Left colon (tissue), 2 donors: Measurements from ENCODE around the gene TNFSF8. TPM values are rescaled to one million over a fixed set of nuclear protein-coding genes. Genes with fewer than 3 reads are reported as not detected.
A peak's percentile ranks its signal among the peaks of the same experiment; 100 is the strongest.

Experiments
- ATAC-seq: fragments of 200-7000 bp; cut with Tn5 transposase; one replicate; pipeline ENCODE4 v1.9.1; 2020; ENCODE audit warnings: mild to moderate bottlenecking, moderate library complexity
- DNase-seq, 2 donors: peaks; one replicate each; pipeline ENCODE4 v3.0.0-alpha.2; 2020
- intact Hi-C, 2 donors: fragments of 100-400 bp; cut with DNase I in 1 of 2; cut with micrococcal nuclease in 1 of 2; formaldehyde crosslinking; loops; one replicate each; pipeline versions ENCODE4 v1.11.2 to v1.14.0; 2022; cut with DNase I, micrococcal nuclease
- long read RNA-seq: library from polyadenylated mRNA; unstranded; transcript quantifications from one replicate; pipeline ENCODE4 v2.0.0, GENCODE V29; 2021
- total RNA-seq, 2 donors: library from RNA; stranded (reverse); fragmentation: NEBNext Ultra II Directional; extraction: Animal tissue kit (Norgen Biotek cat#: 25700); gene quantifications; one replicate each; pipeline ENCODE4 v1.2.1, GENCODE V29; 2021
- donor health status: DM: no; HTN: no; CAD: no.
- donor health status: DM: yes; HTN: yes; CAD: no.

The TNFSF8 gene
- total RNA-seq = 1 to 10 TPM in 1 of 2 donors, under 1 TPM in 1; 0.24 to 1.0 TPM
- long read RNA-seq, partial matches to known transcripts = 0 of 1 reads
- long read RNA-seq, other reads (novel, unspliced or antisense) = 0 of 1 reads

GRCh38 chr9:114930056-114930812 lies at the start of gene TNFSF8:
TNFSF8 (minus strand) TSS chr9:114930591; CDS start chr9:114930303, 288 bp downstream.
- DNase-seq (peak in 1 of 2 donors; percentile 43), ATAC-seq (no peak)
- intact Hi-C loops = loop anchor here in 1 of 2 donors (10.0 kb wide), 1 partner anchor 65 kb away; no protein-coding TSS in a partner anchor

GRCh38 chr9:114973216-114973615 lies 42.8 kb upstream of the TNFSF8 start:
- intact Hi-C loops = no loop called here
- ATAC-seq (no peak), DNase-seq (no peak)

- ATAC-seq (no peak), DNase-seq (no peak)
- intact Hi-C loops = no loop called here
Observed at GRCh38 chr9:114972510-114973136, 42.2 kb upstream of the TNFSF8 start.

- peak; percentile 63 for ATAC-seq
- intact Hi-C loops = no loop called here
Observed at GRCh38 chr9:114969269-114969668, 38.9 kb upstream of the TNFSF8 start.

GRCh38 chr9:114968671-114969070 lies 38.3 kb upstream of the TNFSF8 start:
- DNase-seq (no peak), ATAC-seq (no peak)
- intact Hi-C loops = no loop called here

More at GRCh38 chr9:114969269-114969668, 38.9 kb upstream of the TNFSF8 start:
- no peak for DNase-seq

GRCh38 chr9:114965564-114965963 lies 35.2 kb upstream of the TNFSF8 start:
- intact Hi-C loops = no loop called here
- ATAC-seq (no peak), DNase-seq (no peak)

GRCh38 chr9:114962809-114963208 lies 32.4 kb upstream of the TNFSF8 start:
- DNase-seq (no peak), ATAC-seq (no peak)
- intact Hi-C loops = no loop called here

- ATAC-seq (no peak), DNase-seq (no peak)
- intact Hi-C loops = no loop called here
Observed at GRCh38 chr9:114960276-114960675, 29.9 kb upstream of the TNFSF8 start.

- DNase-seq (no peak), ATAC-seq (no peak)
- intact Hi-C loops = no loop called here
Observed at GRCh38 chr9:114958844-114959235, 28.4 kb upstream of the TNFSF8 start.

GRCh38 chr9:114958021-114958843 lies 27.8 kb upstream of the TNFSF8 start:
- intact Hi-C loops = no loop called here
- DNase-seq = peak in 1 of 2 donors; percentile 11
- ATAC-seq = no peak

- intact Hi-C loops = no loop called here
- ATAC-seq (no peak), DNase-seq (no peak)
Observed at GRCh38 chr9:114957558-114957957, 27.2 kb upstream of the TNFSF8 start.

GRCh38 chr9:114954956-114955582 lies 24.7 kb upstream of the TNFSF8 start:
- intact Hi-C loops = no loop called here
- ATAC-seq (no peak), DNase-seq (no peak)

GRCh38 chr9:114953959-114954358 lies 23.6 kb upstream of the TNFSF8 start:
- ATAC-seq (no peak), DNase-seq (no peak)
- intact Hi-C loops = no loop called here

- ATAC-seq (no peak), DNase-seq (no peak)
- intact Hi-C loops = no loop called here
Observed at GRCh38 chr9:114953046-114953445, 22.7 kb upstream of the TNFSF8 start.

GRCh38 chr9:114950761-114951160 lies 20.4 kb upstream of the TNFSF8 start:
- intact Hi-C loops = no loop called here
- ATAC-seq = no peak

GRCh38 chr9:114947058-114947457 lies 16.7 kb upstream of the TNFSF8 start:
- intact Hi-C loops = no loop called here
- ATAC-seq = no peak

More at GRCh38 chr9:114950761-114951160, 20.4 kb upstream of the TNFSF8 start:
- DNase-seq = no peak

GRCh38 chr9:114945616-114946412 lies 15.4 kb upstream of the TNFSF8 start:
- DNase-seq (no peak), ATAC-seq (no peak)
- intact Hi-C loops = no loop called here

More at GRCh38 chr9:114947058-114947457, 16.7 kb upstream of the TNFSF8 start:
- DNase-seq = no peak

GRCh38 chr9:114941376-114941775 lies 11.0 kb upstream of the TNFSF8 start:
- DNase-seq (no peak), ATAC-seq (no peak)
- intact Hi-C loops = no loop called here
